Gastroesophageal sphincter (tissue), 4 donors: ENCODE results near the gene PDHB. TPM values are rescaled to one million over a fixed set of nuclear protein-coding genes. Genes with fewer than 3 reads are reported as not detected.

Source experiments
- ATAC-seq: fragments of 150-250 bp; one replicate; pipeline ENCODE4 v1.9.1; 2016; ENCODE audit warnings: mild to moderate bottlenecking, moderate library complexity
- H3K27ac ChIP-seq, 4 donors: fragments of 200-600 bp; sonication (generic) in 3 of 4; 1 replicate in 3 of 4; 2 replicates in 1 of 4; pipeline ENCODE4 v1.5.1; 2016 to 2019
- H3K27me3 ChIP-seq: fragments of 200-600 bp; sonication (generic); one replicate; pipeline ENCODE4 v1.5.1; 2019
- H3K36me3 ChIP-seq, 2 donors: fragments of 200-600 bp; sonication (generic); one replicate each; pipeline ENCODE4 v1.5.1; 2019; ENCODE audit warnings: control low read depth in 1 of 2
- H3K4me1 ChIP-seq, 3 donors: fragments of 200-600 bp; sonication (generic); 1 replicate in 2 of 3; 2 replicates in 1 of 3; pipeline ENCODE4 v1.5.1; 2016 to 2019; ENCODE audit warnings: control low read depth in 2 of 3
- H3K4me3 ChIP-seq, 2 donors: fragments of 200-600 bp; sonication (generic); one replicate each; pipeline ENCODE4 v1.5.1; 2019; ENCODE audit warnings: mild to moderate bottlenecking in 1 of 2, moderate library complexity in 1 of 2
- H3K9me3 ChIP-seq, 3 donors: fragments of 200-600 bp; sonication (generic); one replicate each; pipeline ENCODE4 v1.5.1; 2017 to 2019; ENCODE audit warnings: control low read depth in 2 of 3
- EP300 ChIP-seq: sonication (generic); formaldehyde crosslinking; IDR thresholded peaks from one replicate; pipeline ENCODE4 v1.6.1; 2017; ENCODE audit warnings: antibody characterized with exemption, mild to moderate bottlenecking
- POLR2A ChIP-seq, 2 donors: fragments of 450-650 bp; IDR thresholded peaks; one replicate each; pipeline ENCODE4 v1.6.1; 2017; ENCODE audit warnings: antibody characterized with exemption in 2 of 2, mild to moderate bottlenecking in 2 of 2, moderate library complexity in 1 of 2
- POLR2AphosphoS5 ChIP-seq: sonication (generic); formaldehyde crosslinking; IDR thresholded peaks from one replicate; pipeline ENCODE4 v1.6.1; 2017; ENCODE audit warnings: antibody characterized with exemption
- WGBS, 2 donors: methylation state at CpG; one replicate each; pipeline ENCODE4 v1.1.5; 2018; ENCODE audit warnings: low coverage in 1 of 2; 5-methylcytosine and 5-hydroxymethylcytosine counted together
- total RNA-seq, 4 donors: library from RNA; depleted of rRNA; stranded (reverse); fragments of >200 nt; gene quantifications; one replicate each; pipeline ENCODE4 v1.1.0, GENCODE V29; 2016
- TF ChIP-seq, protein P1 (sequence below), 4 experiments: fragments of 200-600 bp in 2 of 4; fragments of 450-650 bp in 2 of 4; sonication (generic) in 1 of 4; IDR thresholded peaks; one replicate each; pipeline ENCODE4 v1.5.1; 2017 to 2019; ENCODE audit warnings: antibody characterized with exemption in 4 of 4, mild to moderate bottlenecking in 2 of 4, moderate library complexity in 2 of 4

PDHB gene
- total RNA-seq, 4 donors from 2014 or later, result 90.1 to 213 (median 146) TPM

GRCh38 chr3:58394339-58394738, 39.3 kb downstream of the PDHB start:
- no peak overlapping the region for H3K4me3 ChIP-seq
- peaks cover 0 to 51% of the 10 kb centered on the region in 2 donors for H3K36me3 ChIP-seq
- H3K4me1 ChIP-seq, result peaks cover 0 to 41% (median under 1%) of the 10 kb centered on the region in 3 donors
- no peaks in the 10 kb centered on the region for H3K9me3 ChIP-seq
- no peaks in the 10 kb centered on the region for H3K27me3 ChIP-seq
- ATAC-seq, result no peak
- H3K27ac ChIP-seq, result no peak overlapping the region
- TF ChIP-seq POLR2AphosphoS5 (no peak), POLR2A (IDR thresholded peaks at IDR 0.05) (no peak)

- no peaks in the 10 kb centered on the region for H3K9me3 ChIP-seq
- no peak for ATAC-seq
- H3K4me3 ChIP-seq, result no peak overlapping the region
- H3K27me3 ChIP-seq, result no peaks in the 10 kb centered on the region
- H3K4me1 ChIP-seq, result peaks cover 11 to 63% (median 16%) of the 10 kb centered on the region in 3 donors
- 19 to 51% methylated on average over 3 of the region's 3 CpGs for WGBS, 2 donors
- H3K36me3 ChIP-seq, result peaks cover 0 to 30% of the 10 kb centered on the region in 2 donors
- H3K27ac ChIP-seq, result peak overlapping the region in 3 of 4 donors; percentile 9 to 46 (median 10)
- TF ChIP-seq, protein P1, sequence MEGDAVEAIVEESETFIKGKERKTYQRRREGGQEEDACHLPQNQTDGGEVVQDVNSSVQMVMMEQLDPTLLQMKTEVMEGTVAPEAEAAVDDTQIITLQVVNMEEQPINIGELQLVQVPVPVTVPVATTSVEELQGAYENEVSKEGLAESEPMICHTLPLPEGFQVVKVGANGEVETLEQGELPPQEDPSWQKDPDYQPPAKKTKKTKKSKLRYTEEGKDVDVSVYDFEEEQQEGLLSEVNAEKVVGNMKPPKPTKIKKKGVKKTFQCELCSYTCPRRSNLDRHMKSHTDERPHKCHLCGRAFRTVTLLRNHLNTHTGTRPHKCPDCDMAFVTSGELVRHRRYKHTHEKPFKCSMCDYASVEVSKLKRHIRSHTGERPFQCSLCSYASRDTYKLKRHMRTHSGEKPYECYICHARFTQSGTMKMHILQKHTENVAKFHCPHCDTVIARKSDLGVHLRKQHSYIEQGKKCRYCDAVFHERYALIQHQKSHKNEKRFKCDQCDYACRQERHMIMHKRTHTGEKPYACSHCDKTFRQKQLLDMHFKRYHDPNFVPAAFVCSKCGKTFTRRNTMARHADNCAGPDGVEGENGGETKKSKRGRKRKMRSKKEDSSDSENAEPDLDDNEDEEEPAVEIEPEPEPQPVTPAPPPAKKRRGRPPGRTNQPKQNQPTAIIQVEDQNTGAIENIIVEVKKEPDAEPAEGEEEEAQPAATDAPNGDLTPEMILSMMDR (IDR thresholded peaks at IDR 0.05), result no peak
- no peak for TF ChIP-seq POLR2A (IDR thresholded peaks at IDR 0.05)
- TF ChIP-seq EP300, result no peak
- no peak for TF ChIP-seq POLR2AphosphoS5
These were observed 41.5 kb downstream of the PDHB start for GRCh38 chr3:58392181-58392580.

GRCh38 chr3:58391156-58391865, 42.3 kb downstream of the PDHB start:
- H3K36me3 ChIP-seq, result peaks cover 0 to 21% of the 10 kb centered on the region in 2 donors
- H3K4me1 ChIP-seq, result peaks cover 11 to 72% (median 22%) of the 10 kb centered on the region in 3 donors
- H3K4me3 ChIP-seq, result no peak overlapping the region
- 32 to 59% methylated on average over 3 of the region's 3 CpGs for WGBS, 2 donors
- no peaks in the 10 kb centered on the region for H3K9me3 ChIP-seq
- no peaks in the 10 kb centered on the region for H3K27me3 ChIP-seq
- H3K27ac ChIP-seq, result peak overlapping the region in 3 of 4 donors; percentile 9 to 46 (median 30)
- ATAC-seq, result no peak
- TF ChIP-seq EP300 (no peak), POLR2AphosphoS5 (no peak)

GRCh38 chr3:58388550-58389091, 45.0 kb downstream of the PDHB start:
- H3K9me3 ChIP-seq, result no peaks in the 10 kb centered on the region
- H3K27me3 ChIP-seq, result no peaks in the 10 kb centered on the region
- H3K36me3 ChIP-seq, result peaks cover 0 to 8% of the 10 kb centered on the region in 2 donors
- peak overlapping the region in 3 of 4 donors; percentile 70 to 76 (median 72) for H3K27ac ChIP-seq
- peak; percentile 55 for ATAC-seq
- TF ChIP-seq POLR2A (IDR thresholded peaks at IDR 0.05) (no peak), POLR2AphosphoS5 (peak; percentile 80)
- H3K4me3 ChIP-seq, result no peak overlapping the region
- peaks cover 11 to 76% (median 22%) of the 10 kb centered on the region in 3 donors for H3K4me1 ChIP-seq

- ATAC-seq, result no peak
- peak overlapping the region; percentile 26 to 76 (median 71) for H3K27ac ChIP-seq
- peaks cover 0 to 11% of the 10 kb centered on the region in 2 donors for H3K36me3 ChIP-seq
- no peaks in the 10 kb centered on the region for H3K27me3 ChIP-seq
- no peaks in the 10 kb centered on the region for H3K9me3 ChIP-seq
- WGBS, 2 donors, result 33 to 35% methylated on average over 5 to 6 of the region's 6 CpGs
- no peak overlapping the region for H3K4me3 ChIP-seq
- H3K4me1 ChIP-seq, result peaks cover 11 to 78% (median 22%) of the 10 kb centered on the region in 3 donors
- TF ChIP-seq, protein P1 (IDR thresholded peaks at IDR 0.05), result no peak
- TF ChIP-seq POLR2AphosphoS5, result no peak
- TF ChIP-seq POLR2A (IDR thresholded peaks at IDR 0.05), result no peak
- TF ChIP-seq EP300, result no peak
These were observed 45.7 kb downstream of the PDHB start for GRCh38 chr3:58387650-58388546.

DNA sequence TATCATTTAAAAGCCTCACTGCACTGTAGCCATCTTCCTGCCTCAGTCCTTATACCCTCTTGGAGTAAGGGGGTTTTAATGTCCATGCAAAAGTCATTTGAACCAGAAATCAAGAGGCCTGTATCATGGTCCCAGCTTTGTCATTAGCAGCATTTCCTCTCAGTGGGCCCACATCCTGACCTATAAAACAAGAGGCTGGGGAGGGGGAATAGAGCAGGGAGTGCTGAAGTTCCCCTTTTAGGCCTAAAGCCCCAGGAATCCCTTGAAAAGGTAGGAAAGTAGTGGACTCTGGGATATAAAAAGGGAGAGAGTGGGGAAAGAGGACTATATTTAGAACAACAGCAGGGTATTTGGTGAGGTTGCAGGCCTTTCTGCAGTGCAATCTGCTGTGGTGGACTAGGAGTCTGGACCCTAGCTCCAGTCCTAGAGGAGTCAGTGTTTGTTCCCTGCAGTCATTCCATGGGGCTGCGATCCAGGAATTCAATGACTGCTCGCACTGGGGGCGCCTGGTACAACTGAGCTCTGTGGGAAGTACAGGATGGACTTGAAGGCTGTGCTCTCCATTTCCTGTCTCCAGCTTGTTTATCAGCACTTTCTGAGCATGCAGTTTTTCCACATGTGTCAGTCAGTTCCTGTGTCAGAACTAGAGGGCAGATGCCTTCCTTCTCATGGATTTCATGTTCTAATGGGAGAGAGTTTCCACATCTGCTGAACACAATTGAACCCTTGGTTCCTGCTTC, 46.8 kb downstream of the PDHB start:
- ATAC-seq, result peak; percentile 65

More for the DNA sequence above, 46.8 kb downstream of the PDHB start:
- TF ChIP-seq POLR2AphosphoS5, result no peak
- no peaks in the 10 kb centered on the region for H3K27me3 ChIP-seq
- peaks cover 11 to 69% (median 22%) of the 10 kb centered on the region in 3 donors for H3K4me1 ChIP-seq
- H3K9me3 ChIP-seq, result no peaks in the 10 kb centered on the region
- H3K27ac ChIP-seq, result peak overlapping the region; percentile 8 to 76 (median 71)
- no peak overlapping the region for H3K4me3 ChIP-seq
- 40 to 74% methylated on average over 1 to 3 of the region's 3 CpGs for WGBS, 2 donors
- H3K36me3 ChIP-seq, result peaks cover 0 to 15% of the 10 kb centered on the region in 2 donors
